CD4-positive, alpha-beta T cell (primary cell): ENCODE data around the gene HIP1. TPM values are rescaled to one million over a fixed set of nuclear protein-coding genes. Genes with fewer than 3 reads are reported as not detected.
"Not testable (repeated sequence)": the region's sequence is repeated elsewhere in the genome, so short reads cannot be mapped to it uniquely, and the experiment has no call there.

Experiments
- ATAC-seq: fragments of 200-7000 bp; cut with Tn5 transposase; one replicate; pipeline ENCODE4 v1.10.0; 2022; ENCODE audit warnings: mild to moderate bottlenecking; ENCODE audit not compliant: poor library complexity
- CTCF ChIA-PET: fragments of 350-600 bp; sonication (Branson Sonifier 250); formaldehyde crosslinking; loops from one replicate; lab custom pipeline; 2021; ENCODE audit warnings: antibody characterized with exemption, inconsistent platforms; lab: Charles Lee
- POLR2A ChIA-PET: fragments of 350-600 bp; sonication (Branson Sonifier 250); formaldehyde crosslinking; loops from one replicate; lab custom pipeline; 2021; ENCODE audit warnings: antibody characterized with exemption, inconsistent platforms; lab: Charles Lee
- DNase-seq, 14 experiments: peaks; one replicate each; pipeline ENCODE4 v3.0.0-alpha.2; 2013 to 2020; ENCODE audit warnings: mixed read lengths in 2 of 14
- H3K27ac ChIP-seq, 2 donors: one replicate each; pipeline versions ENCODE4 v1.5.1 to v1.7.0; 2013; ENCODE audit warnings: low read length in 2 of 2, low read depth in 1 of 2, mild to moderate bottlenecking in 1 of 2
- H3K27me3 ChIP-seq, 2 experiments: 1 replicate in 1 of 2; 2 replicates in 1 of 2; pipeline versions ENCODE4 v1.6.1 to v1.7.0; 2013; ENCODE audit warnings: low read length in 2 of 2, control low read depth in 1 of 2, mild to moderate bottlenecking in 1 of 2, moderate library complexity in 1 of 2; ENCODE audit not compliant: insufficient read depth in 2 of 2, control insufficient read depth in 1 of 2
- H3K36me3 ChIP-seq: one replicate; pipeline ENCODE4 v1.6.1; 2013; ENCODE audit warnings: low read length, control low read depth; ENCODE audit not compliant: insufficient read depth
- H3K4me1 ChIP-seq: one replicate; pipeline ENCODE4 v1.6.1; 2013; ENCODE audit warnings: low read length, control low read depth; ENCODE audit not compliant: insufficient read depth
- H3K4me3 ChIP-seq: one replicate; pipeline ENCODE4 v1.5.1; 2013; ENCODE audit warnings: mild to moderate bottlenecking, low read length, moderate library complexity
- H3K9me3 ChIP-seq, 2 experiments: 1 replicate in 1 of 2; 2 replicates in 1 of 2; pipeline versions ENCODE4 v1.6.1 to v1.7.0; 2013; ENCODE audit warnings: low read length in 2 of 2, mild to moderate bottlenecking in 2 of 2, control low read depth in 1 of 2, moderate library complexity in 1 of 2; ENCODE audit not compliant: control insufficient read depth in 1 of 2, insufficient read depth in 1 of 2
- H3K27ac Mint-ChIP-seq: one replicate; pipeline ENCODE4 v1.8.0; 2020; ENCODE audit warnings: mixed read lengths
- H3K27me3 Mint-ChIP-seq: one replicate; pipeline ENCODE4 v1.8.0; 2021; ENCODE audit warnings: mixed read lengths
- H3K36me3 Mint-ChIP-seq: one replicate; pipeline ENCODE4 v1.8.0; 2021; ENCODE audit warnings: low read depth, mixed read lengths
- H3K4me1 Mint-ChIP-seq: one replicate; pipeline ENCODE4 v1.8.0; 2021; ENCODE audit warnings: low read depth, mixed read lengths
- H3K4me3 Mint-ChIP-seq: one replicate; pipeline ENCODE4 v1.8.0; 2020; ENCODE audit warnings: mild to moderate bottlenecking, mixed read lengths
- H3K9me3 Mint-ChIP-seq: one replicate; pipeline ENCODE4 v1.8.0; 2020; ENCODE audit warnings: mixed read lengths
- intact Hi-C, 2 experiments: fragments of 100-400 bp; cut with DNase I in 1 of 2; cut with micrococcal nuclease in 1 of 2; formaldehyde crosslinking; loops; one replicate each; pipeline versions ENCODE4 v1.15.1 to v1.9.0; 2023 to 2025; cut with DNase I, micrococcal nuclease
- total RNA-seq, 174 experiments: library from RNA in 2 of 174; stranded (reverse) in 2 of 174; gene quantifications; one replicate each; pipeline ENCODE4 v1.2.3 and lab custom pipeline; 2021 to 2026
- TF ChIP-seq, protein P1 (sequence below): fragments of 200-600 bp; IDR thresholded peaks from one replicate; pipeline ENCODE4 v1.8.0; 2022; ENCODE audit warnings: antibody characterized with exemption, mild to moderate bottlenecking

HIP1 gene
- total RNA-seq, 2 experiments from 2014 or later = 1.5 to 1.7 TPM

DNA sequence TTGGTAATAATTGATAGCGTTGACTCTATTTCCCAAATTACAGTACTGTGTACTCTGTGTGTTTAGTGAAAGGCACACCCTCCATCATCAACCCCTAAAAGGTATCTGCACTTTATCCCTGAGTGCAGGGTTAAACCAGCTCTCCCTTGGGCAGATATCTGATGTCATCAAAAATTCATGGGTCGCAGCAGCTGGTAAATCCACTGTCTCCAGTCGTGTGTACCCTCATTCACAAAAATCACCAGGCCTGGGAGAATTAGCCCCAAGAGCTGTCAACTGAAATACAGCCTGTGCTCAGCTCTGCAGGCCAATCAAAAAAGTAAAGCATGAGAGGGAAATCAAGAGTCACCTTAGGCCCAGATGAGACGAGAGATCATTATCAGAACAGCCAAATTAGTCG, 103.7 kb downstream of the HIP1 start:
- ATAC-seq = no peak
- Mint-ChIP-seq H3K9me3 (no peaks in the 10 kb centered on the region), H3K4me3 (no peak overlapping the region), H3K27ac (no peak overlapping the region), H3K4me1 (peaks cover 8% of the 10 kb centered on the region), H3K27me3 (no peaks in the 10 kb centered on the region), H3K36me3 (no peaks in the 10 kb centered on the region)
- intact Hi-C loops = no loop called here
- Histone ChIP-seq H3K4me3 (no peak overlapping the region), H3K36me3 (no peaks in the 10 kb centered on the region), H3K27me3 (no peaks in the 10 kb centered on the region), H3K9me3 (peaks cover 0 to 4% of the 10 kb centered on the region in 2 experiments), H3K27ac (no peak overlapping the region), H3K4me1 (peaks cover 17% of the 10 kb centered on the region)
- ChIA-PET CTCF (no interaction called here), POLR2A (no interaction called here)
- DNase-seq = no peak
- TF ChIP-seq, protein P1, sequence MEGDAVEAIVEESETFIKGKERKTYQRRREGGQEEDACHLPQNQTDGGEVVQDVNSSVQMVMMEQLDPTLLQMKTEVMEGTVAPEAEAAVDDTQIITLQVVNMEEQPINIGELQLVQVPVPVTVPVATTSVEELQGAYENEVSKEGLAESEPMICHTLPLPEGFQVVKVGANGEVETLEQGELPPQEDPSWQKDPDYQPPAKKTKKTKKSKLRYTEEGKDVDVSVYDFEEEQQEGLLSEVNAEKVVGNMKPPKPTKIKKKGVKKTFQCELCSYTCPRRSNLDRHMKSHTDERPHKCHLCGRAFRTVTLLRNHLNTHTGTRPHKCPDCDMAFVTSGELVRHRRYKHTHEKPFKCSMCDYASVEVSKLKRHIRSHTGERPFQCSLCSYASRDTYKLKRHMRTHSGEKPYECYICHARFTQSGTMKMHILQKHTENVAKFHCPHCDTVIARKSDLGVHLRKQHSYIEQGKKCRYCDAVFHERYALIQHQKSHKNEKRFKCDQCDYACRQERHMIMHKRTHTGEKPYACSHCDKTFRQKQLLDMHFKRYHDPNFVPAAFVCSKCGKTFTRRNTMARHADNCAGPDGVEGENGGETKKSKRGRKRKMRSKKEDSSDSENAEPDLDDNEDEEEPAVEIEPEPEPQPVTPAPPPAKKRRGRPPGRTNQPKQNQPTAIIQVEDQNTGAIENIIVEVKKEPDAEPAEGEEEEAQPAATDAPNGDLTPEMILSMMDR = no peak

DNA sequence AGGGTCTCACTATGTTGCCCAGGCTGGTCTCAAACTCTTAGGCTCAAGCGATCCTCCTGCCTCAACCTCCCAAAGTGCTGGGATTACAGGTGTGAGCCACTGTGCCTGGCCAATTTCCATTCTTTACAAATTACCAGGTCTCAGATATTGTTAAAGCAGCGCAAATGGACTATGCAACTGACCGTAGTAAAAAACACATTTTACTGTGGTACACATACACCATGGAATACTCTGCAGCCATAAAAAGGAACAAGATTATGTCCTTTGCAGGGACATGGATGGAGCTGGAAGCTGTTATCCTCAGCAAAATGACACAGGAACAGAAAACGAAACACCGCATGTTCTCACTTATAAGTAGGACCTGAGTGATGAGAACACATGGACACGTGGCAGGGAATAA, 106.2 kb downstream of the HIP1 start:
- ATAC-seq, H3K27ac ChIP-seq, CTCF ChIA-PET, H3K9me3 ChIP-seq, H3K27me3 Mint-ChIP-seq, H3K4me1 Mint-ChIP-seq, H3K4me3 ChIP-seq, H3K27me3 ChIP-seq, H3K9me3 Mint-ChIP-seq, H3K36me3 ChIP-seq, H3K4me3 Mint-ChIP-seq, POLR2A ChIA-PET, H3K4me1 ChIP-seq, H3K27ac Mint-ChIP-seq, H3K36me3 Mint-ChIP-seq, DNase-seq, intact Hi-C loops: not testable (repeated sequence)

GRCh38 chr7:75631711-75632110, 107.0 kb downstream of the HIP1 start:
- Mint-ChIP-seq H3K4me3 (no peak overlapping the region), H3K27me3 (no peaks in the 10 kb centered on the region), H3K9me3 (peaks cover 7% of the 10 kb centered on the region), H3K4me1 (no peaks in the 10 kb centered on the region), H3K36me3 (no peaks in the 10 kb centered on the region), H3K27ac (no peak overlapping the region)
- H3K9me3 ChIP-seq = peaks cover 7 to 11% of the 10 kb centered on the region in 2 experiments
- H3K4me1 ChIP-seq = no peaks in the 10 kb centered on the region
- no peak overlapping the region for H3K4me3 ChIP-seq
- H3K36me3 ChIP-seq = no peaks in the 10 kb centered on the region
- CTCF ChIA-PET = no interaction called here
- intact Hi-C loops = no loop called here
- POLR2A ChIA-PET = no interaction called here
- H3K27ac ChIP-seq = no peak overlapping the region
- no peak for ATAC-seq
- no peaks in the 10 kb centered on the region for H3K27me3 ChIP-seq
- no peak for DNase-seq
- TF ChIP-seq, protein P1 = no peak

DNA sequence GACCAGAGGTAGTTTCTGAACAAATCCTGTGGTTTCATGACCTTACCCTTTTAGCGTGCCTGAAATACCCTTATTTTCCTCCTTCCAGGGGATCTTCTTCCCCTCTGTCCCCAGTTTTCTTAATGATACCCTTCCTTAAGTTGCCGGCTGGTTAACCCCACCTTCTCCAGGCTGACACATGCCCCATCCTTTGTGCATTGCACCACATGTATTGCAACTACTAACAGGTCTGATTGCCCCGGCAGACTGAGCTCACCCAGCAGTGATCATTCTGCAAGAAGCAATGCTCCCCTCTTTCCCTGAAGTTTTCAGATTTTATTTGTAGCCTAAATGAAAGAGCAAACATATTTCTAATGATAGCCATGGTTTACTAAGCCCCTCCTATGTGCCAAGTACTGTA, 108.2 kb downstream of the HIP1 start:
- Histone ChIP-seq H3K4me3 (no peak overlapping the region), H3K9me3 (peaks cover 7 to 11% of the 10 kb centered on the region in 2 experiments), H3K36me3 (no peaks in the 10 kb centered on the region), H3K27me3 (no peaks in the 10 kb centered on the region), H3K27ac (no peak overlapping the region), H3K4me1 (no peaks in the 10 kb centered on the region)
- no peak for DNase-seq
- TF ChIP-seq, protein P1 = no peak
- ATAC-seq = no peak
- Mint-ChIP-seq H3K4me1 (no peaks in the 10 kb centered on the region), H3K27me3 (no peaks in the 10 kb centered on the region), H3K27ac (no peak overlapping the region), H3K4me3 (no peak overlapping the region), H3K36me3 (no peaks in the 10 kb centered on the region), H3K9me3 (peaks cover 16% of the 10 kb centered on the region)
- POLR2A ChIA-PET = interaction anchor here (1.2 kb wide), 1 partner anchor 13 kb away, joined by 3 read pairs; no protein-coding TSS in a partner anchor
- intact Hi-C loops = no loop called here
- CTCF ChIA-PET = no interaction called here
